Right renal cortex interstitium (tissue), 3 donors: ENCODE results near the gene EDIL3. TPM values are rescaled to one million over a fixed set of nuclear protein-coding genes. Genes with fewer than 3 reads are reported as not detected.
"Not testable (repeated sequence)": the region's sequence is repeated elsewhere in the genome, so short reads cannot be mapped to it uniquely, and the experiment has no call there.

ENCODE experiments used
- DNase-seq, 3 donors: peaks; one replicate each; pipeline ENCODE4 v3.0.0-alpha.2; 2013; ENCODE audit warnings: low read depth in 3 of 3, low spot score in 2 of 3
- polyA plus RNA-seq, 3 donors: library from polyadenylated mRNA; unstranded; fragments of 120-200 nt; gene quantifications; one replicate each; pipeline ENCODE4 v1.2.1, GENCODE V29; 2013; ENCODE audit not compliant: insufficient read length in 3 of 3

EDIL3 gene
- polyA plus RNA-seq, 3 donors: 55.1 to 62.6 (median 59.4) TPM

DNA sequence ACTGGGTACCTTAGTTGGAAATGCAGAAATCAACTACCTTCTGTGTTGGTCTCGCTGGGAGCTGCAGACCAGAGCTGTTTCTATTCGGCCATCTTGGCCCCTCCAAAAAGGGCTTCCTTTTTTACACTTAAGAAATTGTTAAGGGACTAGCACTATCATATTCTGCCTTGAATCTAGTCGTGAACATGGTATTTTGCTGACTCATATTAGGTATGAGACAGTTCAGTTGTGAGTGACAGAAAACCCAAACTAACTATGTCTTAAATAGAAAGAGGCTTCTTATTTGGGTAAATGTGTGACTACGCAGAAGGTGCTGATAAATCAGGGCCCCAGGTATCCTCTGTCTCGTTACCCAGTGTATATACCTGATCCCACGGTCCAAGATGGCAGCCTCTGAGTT is 298.2 kb downstream of the EDIL3 start:
- DNase-seq: no peak

DNA sequence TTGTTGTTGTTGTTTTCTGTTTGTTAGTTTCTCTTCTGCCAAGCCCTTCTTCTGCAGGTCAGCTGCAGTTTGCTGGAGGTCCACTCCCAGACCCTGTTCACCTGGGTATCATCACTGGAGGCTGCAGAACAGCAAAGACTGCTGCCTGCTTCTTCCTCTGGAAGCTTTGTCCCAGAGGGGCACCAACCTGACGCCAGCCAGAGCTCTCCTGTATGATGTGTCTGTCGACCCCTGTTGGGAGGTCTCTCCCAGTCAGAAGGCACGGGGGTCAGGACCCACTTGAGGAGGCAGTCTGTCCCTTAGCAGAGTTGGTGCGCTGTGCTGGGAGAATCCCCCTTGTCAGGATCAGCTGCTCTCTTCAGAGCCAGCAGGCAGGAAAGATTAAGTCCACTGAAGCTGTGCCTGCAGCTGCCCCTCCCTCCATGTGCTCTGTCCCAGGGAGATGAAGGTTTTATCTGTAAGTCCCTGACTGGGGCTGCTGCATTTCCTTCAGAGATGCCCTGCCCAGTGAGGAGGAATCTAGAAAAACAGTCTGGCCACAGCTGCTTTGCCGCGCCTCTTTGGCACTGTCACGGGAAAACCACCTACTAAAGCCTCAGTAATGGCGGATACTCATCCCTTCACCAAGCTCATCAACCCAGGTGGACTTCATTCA is 299.2 kb downstream of the EDIL3 start:
- DNase-seq: no peak

GRCh38 chr5:84080908-84081307 is 303.8 kb downstream of the EDIL3 start:
- no peak for DNase-seq

DNA sequence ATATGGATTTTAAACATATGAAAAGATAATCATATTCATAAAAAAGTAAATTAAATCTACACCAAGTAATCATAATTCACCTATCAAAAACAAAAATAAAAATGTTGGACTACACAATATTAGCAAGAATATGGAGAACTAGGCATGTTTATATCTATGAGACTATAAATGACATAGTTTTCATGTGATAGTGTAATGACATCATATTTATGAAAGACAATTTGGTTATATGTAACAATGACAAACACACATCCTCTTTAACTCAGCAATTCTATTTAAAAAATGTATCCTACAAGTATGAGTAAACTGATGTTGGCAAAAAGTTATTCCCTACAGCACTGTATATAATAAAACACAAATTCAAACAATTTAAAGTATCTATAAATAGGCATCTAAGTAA is 312.3 kb downstream of the EDIL3 start:
- DNase-seq: no peak

DNA sequence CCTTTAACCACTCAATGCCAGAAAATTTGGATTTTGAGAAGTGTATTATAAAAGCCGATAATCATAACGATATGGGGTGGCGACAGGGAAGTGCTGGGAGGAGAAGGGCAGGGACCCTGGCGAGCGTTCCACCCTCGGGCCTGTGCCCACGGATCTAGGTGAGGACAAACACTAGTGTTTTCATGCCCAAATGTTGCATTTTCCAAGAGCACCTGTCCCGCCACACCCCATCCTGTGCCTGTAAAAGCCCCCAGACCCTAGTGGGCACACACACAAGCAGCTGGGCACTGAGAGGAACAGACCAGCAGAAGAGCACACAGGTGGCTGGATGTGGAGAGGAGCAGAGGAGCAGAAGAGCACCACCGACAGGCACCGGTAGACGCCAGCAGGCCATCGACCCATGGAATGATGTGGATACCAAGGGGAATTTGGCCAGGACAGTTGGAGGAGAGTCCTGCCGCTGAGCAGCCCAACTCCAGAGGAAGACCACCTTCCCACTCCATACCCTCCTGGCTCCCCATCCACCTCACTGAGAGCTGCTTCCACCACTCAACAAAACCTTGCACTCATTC is 315.0 kb downstream of the EDIL3 start:
- no peak for DNase-seq

- no peak for DNase-seq
These were observed 321.6 kb downstream of the EDIL3 start for GRCh38 chr5:84063041-84063440.

DNA sequence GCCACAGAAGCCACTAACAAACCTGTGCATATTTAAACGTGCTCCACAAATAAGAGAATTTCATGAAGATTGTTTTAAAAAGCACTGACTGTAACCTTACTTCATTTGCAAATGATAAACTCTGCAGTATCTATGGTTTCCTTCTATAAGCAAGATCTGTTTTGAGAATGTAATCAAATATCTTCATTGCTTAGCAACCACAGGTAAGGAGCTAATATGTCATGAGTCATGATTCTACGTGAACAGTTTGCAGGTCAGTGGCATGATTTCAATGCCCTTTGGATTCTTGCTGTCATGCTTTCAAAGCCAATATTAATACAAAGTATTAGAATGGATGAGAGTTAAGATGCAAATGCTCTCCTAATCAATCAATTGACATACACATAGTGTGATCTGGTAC is 325.0 kb downstream of the EDIL3 start:
- no peak for DNase-seq

GRCh38 chr5:84058561-84058960 is 326.1 kb downstream of the EDIL3 start:
- DNase-seq: no peak

GRCh38 chr5:84057211-84057610 is 327.5 kb downstream of the EDIL3 start:
- DNase-seq: no peak

GRCh38 chr5:84045964-84046363 is 338.7 kb downstream of the EDIL3 start:
- DNase-seq: no peak

- DNase-seq: no peak
These were observed 347.8 kb downstream of the EDIL3 start for GRCh38 chr5:84036842-84037241.

DNA sequence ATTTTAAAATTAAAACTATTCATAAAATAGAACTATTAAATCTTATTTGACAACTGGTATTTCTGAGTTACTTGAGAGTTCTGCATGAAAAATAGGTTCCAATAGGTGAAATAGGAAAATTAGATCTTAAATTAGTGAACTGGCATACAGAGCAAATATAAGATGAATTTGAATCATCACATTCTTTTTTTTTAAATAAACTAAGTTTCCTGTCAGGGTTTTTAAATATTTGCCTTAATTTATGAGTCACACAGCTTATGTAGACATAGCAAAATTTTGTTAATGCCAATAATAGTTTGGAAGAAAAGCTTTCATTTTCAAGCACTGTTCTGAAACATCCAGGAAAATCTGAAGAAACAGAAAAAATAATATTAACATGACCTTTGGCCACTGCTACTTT is 352.4 kb downstream of the EDIL3 start:
- DNase-seq: no peak

DNA sequence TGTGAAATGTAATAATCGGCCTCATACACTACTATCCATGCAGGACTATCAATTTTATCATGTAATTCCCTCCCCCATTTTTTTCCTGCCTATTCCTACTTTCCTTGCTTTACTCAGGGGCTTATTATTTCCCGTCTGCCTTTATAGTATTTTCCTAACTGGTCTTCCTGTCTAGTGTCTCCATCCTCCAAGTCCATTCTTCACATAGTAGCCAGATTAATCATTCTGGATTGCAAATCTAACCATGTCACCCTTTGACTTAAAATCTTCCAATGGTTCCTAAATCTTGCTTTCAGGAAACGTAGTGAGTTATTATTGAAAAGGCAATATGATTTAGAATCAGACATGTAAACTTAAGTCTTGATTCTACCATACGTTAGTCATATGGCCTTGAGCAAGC is 356.6 kb downstream of the EDIL3 start:
- no peak for DNase-seq

DNA sequence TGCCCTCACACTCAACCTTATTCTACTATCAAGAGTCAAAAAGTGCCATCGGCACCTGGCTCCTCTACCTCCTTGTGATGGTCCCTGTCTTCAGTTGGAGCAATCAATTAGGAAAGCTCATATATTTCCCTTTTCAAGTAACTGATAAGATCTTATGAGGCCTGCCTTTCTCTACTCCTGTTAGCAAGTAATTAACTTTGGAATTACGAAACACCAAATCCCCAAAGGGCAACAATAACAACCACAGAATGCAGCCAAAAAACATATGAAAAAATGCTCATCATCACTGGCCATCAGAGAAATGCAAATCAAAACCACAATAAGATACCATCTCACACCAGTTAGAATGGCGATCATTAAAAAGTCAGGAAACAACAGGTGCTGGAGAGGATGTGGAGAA is 366.2 kb downstream of the EDIL3 start:
- not testable (repeated sequence) for DNase-seq

DNA sequence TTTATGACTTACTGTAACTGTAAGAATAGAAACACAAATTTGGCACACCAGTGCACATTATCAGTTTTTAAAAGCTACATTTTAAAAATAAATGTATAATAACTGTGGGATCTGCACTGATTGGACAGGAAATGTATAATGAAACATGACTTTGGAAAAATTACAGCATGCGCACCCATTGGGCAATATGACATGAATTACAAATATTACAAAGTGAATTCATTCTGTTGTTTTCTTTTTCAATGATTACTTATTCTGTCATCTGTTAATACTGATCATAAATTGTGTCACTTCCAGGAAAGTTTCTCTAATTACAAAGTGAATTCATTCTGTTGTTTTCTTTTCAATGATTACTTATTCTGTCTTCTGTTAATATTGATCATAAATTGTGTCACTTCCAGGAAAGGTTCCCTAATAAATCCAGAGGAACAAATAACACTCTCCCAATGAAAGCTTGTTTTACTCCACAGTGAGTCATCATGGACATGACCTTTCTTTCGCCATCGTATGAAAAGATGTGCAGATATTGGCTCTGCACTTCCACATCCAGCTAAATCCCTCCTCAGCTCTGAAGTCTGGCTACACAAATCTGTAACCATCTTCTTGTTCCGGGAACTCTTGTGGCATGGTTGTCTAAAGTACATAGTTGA is 367.0 kb downstream of the EDIL3 start:
- DNase-seq: no peak

DNA sequence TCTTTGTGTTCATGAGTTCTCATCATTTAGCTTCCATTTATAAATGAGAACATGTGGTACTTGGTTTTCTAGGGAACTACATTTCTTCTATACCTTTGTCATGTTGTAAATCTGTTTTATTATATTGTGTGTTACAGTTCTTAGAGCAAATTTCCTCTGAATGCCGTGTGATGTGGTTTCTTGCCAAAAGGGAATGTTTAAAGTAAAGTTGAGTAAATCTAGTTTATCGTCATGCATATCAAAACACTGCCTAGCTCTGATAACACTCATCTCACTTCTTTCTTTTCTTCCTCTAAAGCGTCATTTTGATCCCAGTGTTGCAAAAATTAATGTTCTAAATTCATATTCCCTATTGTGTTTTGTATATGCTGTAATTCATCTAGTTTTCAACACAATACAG is 368.6 kb downstream of the EDIL3 start:
- DNase-seq: no peak

GRCh38 chr5:84014966-84015365 is 369.7 kb downstream of the EDIL3 start:
- no peak for DNase-seq

DNA sequence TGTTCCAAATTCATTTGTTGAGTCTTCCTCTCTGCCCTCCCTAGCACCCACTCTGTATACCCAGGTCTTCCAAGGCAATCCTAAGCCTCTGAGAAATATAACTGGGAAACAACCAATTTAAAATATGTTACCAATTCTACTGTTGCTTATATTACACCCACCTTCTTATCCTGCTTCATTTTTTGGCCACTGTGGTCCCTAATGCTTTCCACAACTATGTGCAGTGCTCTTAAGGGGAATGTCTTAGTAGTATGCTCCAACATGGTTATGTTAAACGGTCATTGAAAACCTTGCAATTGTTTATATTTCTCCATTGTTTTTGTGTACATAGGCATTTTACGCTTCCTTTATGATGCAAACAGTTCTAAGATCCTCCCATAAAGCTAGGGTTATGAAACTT is 390.9 kb downstream of the EDIL3 start:
- no peak for DNase-seq

DNA sequence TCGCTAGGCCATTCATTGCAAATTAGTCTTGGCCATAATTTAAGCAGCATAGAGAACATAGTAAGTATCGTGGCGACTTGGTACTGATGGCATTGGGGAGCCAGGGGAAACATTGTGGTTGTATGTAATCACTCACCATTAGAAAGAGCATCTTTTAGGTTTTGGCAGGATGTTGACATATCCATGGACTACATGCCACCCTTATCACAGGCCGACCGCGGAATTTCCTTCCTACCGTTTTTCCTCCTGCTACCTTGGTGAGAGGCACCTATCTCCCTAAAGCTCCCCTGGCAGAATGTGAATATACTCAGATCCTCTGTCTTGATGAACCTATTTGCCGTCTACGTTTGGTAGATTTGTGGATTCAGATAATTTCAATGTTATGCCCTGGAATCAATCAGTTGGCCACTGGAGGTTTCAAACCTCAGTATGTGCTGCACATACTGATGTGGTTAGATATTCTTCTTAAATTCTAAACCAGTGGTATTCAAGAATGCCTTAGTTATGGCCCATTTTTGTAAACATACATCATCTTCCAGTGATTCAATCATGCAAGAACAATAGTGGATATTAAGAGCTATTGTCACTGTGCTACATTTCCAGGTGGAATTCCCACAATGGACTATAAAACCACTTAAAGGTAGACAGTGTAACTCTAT is 393.0 kb downstream of the EDIL3 start:
- no peak for DNase-seq

DNA sequence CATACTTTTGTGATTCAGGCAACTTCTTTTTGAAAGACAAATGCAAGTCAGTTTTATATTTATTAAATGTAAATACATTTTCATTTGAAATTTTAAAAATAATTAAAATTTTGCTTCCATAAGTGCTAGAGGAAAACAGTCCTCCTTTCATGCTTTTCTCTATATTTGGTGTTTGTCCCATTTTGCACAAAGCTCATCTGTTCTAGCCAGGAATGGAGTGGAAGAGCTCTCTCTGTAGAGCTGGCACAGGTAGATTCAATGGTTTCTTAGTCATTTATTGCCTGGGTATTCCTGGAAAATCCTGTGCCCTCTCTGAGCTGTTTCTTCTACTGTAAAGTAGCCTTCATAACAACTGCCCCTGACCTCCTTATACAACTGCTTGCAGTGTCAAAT is 396.4 kb downstream of the EDIL3 start:
- no peak for DNase-seq

GRCh38 chr5:83987513-83988292 is 397.0 kb downstream of the EDIL3 start:
- DNase-seq: no peak
